SKM-1 (cell line): ENCODE measurements around the gene NFASC.

Source experiments
- DNase-seq: peaks from one replicate; lab custom pipeline; 2025; ENCODE audit not compliant: unreplicated experiment; lab: John Stamatoyannopoulos, UW

Gene NFASC

DNA sequence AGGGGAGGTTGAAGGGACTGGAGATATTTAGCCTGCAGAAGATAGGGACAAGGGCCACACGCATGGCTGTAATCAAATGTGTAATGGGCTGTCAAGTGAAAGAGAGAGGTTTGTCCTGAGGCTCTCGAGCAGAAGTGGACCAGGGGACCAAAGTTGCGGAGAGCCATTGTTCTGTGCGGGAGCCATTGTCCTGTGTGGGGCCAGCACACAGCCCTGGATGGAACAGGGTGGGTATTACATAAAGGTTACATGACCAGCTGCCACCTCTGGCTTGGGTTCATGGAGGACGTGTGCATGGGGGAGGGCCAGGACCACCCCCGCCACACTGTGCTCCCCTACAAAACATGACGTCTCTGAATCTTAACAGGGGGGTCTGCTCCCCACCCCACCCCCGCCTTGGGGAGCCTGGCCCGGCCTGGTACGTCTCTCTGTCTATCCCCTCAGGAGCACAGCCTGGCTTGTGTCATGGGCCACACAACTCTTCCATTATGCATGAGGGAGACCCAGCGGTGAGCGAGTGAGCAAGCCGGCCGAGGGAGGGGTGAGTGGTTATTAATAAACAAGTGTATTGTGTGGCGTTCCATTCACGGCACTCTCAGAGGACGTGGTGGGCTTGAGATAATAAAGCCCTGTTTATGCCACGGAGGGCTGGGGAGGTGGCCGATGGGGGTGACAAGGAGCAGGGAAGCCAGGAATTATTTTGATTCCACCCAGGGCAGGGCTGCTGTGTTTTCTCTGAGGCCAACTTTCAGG is at the start of gene NFASC:
Gene NFASC, plus strand, starts transcription at position 703 of the 753 bp plus-strand sequence. CDS start 73,454 bp downstream, outside the sequence.
- DNase-seq, result no peak

- DNase-seq, result no peak
Measured at GRCh38 chr1:204821476-204821875, 49.2 kb upstream of the NFASC start.

- no peak for DNase-seq
Measured at GRCh38 chr1:204821924-204822323, 48.7 kb upstream of the NFASC start.

- no peak for DNase-seq
Measured at GRCh38 chr1:204826970-204827369, 43.7 kb upstream of the NFASC start.

DNA sequence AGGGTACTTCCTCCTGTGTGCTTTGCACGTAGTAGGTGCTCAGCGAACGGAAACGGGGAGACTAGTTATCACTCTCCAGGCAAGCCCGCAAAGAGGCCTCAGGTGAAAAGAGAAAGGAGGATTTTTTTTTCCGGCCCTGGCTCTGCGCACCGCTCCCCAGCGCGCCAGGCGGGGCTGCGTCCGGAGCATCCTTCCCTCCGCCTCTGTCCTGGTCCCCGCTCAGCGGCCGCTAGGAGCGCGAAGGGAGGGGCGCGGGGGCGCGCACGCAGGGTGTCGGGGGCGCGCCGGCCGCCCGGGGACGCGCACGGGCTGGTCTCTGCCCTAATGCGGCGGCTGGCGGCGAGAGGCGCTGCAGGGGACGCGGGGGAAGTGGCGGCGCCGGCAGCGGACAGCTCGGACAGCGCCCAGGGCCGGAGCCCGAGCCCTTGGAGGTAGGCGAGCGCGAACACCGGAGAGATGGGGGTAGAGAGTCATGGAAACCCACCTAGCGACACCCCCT is 42.3 kb upstream of the NFASC start:
- no peak for DNase-seq

DNA sequence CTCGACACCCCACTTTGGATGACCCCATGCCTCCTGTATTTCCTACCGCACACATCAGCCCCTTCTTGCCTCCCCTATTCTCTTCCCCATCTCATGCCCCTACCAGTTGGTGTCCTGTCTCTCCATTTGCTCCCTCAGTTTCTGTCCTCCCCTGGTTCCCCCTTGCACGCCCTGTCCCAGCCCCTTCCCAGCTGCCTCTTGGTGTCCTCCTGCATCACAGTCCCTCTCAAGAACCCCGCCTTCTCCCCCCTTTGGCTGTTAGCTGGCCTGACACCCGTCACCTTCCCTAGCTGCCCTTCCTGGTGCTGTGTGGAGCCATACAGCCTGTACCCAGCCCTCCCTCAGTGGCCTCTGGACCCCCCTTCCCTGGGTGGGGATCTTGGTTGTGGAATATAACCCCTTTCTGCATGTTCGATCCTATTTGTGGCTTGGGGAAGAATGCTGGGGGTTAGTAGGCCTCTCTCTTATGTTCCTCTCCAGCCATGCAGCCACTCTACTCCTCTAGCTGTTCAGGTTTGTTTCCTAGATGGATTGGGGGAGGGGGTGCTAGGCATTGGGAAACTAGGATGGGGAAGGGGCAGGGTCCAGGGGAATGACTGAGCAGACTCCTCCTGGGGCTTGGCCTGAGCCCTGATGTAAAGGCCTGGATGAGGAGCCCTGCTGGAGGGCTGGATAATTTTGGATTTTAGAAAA is 41.4 kb upstream of the NFASC start:
- DNase-seq, result no peak

GRCh38 chr1:204830747-204831146 is 39.9 kb upstream of the NFASC start:
- DNase-seq, result no peak

DNA sequence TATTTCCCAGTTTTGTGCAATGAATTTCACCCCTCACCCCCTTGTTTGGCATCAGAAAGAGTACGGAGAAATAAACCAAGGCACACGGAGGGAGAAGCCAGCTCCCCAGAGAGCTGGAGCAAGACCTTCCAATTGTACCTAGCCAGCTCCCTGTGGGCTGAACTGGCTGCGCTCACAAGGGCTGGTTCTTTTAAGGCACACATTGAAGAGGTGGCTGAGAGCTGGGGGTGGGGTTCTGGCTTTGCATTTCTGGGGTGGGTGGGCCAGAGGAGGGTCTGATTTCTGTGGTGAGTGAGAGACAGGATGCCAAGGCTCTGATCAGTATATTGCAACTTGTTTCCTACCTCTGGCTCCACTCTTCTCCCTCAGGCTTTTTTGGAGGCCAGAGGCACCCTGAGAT is 39.5 kb upstream of the NFASC start:
- DNase-seq, result no peak

DNA sequence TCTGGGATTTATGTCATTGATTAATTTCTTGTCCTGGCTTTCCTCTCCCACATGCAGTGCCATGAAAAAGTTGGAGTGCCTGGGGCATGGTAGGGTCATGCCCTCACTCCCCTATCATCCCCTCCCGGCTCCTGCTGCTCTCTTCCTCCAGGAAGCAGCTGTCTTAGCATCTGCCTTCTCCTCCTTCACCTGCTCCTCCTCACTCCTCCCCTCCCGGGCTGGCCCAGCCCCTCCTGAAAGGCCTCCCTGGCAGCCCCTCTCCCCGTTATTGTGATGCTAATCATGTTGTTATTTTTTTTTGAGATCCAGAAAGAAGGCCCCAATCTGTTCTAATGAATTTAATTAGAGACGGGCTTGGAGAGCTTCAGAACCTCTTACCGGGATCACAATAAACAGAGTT is 36.3 kb upstream of the NFASC start:
- no peak for DNase-seq

- no peak for DNase-seq
Measured at GRCh38 chr1:204834752-204835151, 35.9 kb upstream of the NFASC start.

GRCh38 chr1:204835737-204836136 is 34.9 kb upstream of the NFASC start:
- no peak for DNase-seq

DNA sequence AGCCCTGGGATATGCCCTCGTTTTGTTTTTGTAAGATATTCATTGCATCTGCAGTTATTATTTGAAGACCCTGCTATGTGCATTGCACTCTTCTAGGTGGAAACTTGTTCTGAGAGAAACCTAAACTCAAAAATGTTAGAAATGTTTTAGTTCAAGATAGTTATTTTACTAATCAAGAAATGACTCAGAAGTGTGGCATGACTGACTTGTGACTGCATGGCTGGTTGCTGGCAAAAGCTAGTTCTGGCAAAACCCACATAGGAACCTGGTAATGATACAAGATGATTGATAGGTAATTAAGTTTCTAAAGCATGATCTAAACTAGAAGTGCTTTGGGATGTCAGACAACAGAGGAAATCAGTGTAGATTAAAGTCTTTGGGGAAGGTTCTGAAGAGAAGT is 33.8 kb upstream of the NFASC start:
- DNase-seq, result no peak

DNA sequence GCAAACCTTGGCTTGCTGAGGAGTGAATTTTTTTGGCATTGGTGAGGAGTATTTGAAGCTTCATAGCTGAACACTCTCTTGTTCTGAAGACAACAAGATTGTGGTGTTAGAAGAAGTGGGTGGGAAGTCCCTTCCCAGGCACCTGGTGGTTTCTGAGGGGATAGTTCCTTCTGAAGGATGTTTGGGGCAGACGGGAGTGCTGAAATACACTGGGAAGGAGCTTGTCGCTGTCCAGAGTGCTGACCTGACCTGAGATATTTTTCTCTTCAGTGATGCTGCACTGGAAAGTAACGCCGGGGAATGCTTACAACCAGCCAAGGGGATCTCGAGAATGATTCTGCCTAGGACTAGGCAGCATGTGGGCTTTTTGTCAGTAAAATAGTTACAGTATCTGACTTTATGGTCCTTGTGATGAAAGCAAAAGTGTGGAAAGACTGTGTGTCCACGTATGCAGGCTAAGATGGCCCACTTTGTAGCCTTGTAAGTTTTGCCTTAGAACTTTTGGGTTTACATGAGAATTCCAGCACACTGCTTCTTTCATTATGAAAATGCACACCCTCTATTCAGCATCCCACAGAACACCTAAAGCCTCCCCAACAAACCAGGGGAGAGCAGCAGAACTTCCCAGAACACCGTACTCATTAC is 33.1 kb upstream of the NFASC start:
- no peak for DNase-seq

- DNase-seq, result no peak
Measured at GRCh38 chr1:204841316-204841715, 29.3 kb upstream of the NFASC start.

- DNase-seq, result no peak
Measured at GRCh38 chr1:204841798-204842197, 28.9 kb upstream of the NFASC start.

DNA sequence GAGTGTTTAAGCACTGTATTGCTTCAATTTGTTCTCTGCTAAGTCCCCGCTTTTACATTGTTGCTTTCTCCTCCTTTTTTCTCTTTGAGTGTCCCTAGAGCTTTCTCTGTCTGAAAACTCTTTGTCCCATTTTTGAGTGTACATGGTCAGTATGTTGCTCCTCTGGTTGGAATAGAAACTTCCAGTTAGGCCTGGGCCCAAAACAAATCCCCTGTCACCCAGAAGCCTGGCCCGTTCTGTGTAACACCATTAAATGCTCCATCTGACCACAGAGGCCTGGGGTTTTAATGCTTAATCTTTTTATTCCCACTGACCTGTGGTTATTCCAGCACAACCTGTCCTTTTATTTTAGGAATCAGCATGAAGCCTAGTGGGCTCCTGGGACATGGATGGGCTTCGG is 28.3 kb upstream of the NFASC start:
- DNase-seq, result no peak

- DNase-seq, result no peak
Measured at GRCh38 chr1:204842892-204843291, 27.8 kb upstream of the NFASC start.

DNA sequence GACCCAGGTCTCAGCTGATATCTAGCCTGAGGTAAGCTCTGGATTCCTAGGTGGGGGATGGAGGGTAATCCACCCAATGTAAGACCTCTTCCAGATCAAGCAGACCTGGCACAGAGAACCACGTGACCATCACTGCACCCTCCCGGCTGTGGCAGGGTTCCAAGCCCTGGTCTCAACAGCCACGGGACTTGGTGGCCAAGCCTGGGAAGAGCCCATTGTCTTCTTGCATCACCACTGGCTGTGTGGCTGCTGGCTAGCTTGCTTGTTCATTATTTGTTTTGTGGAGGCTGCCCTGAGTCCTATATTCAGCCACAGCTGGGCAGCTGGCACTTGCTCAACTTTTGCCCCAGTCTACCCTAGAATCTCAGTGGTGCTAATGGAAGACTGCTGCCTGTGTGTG is 24.1 kb upstream of the NFASC start:
- DNase-seq, result no peak

GRCh38 chr1:204848579-204848978 is 22.1 kb upstream of the NFASC start:
- DNase-seq, result no peak

- DNase-seq, result no peak
Measured at GRCh38 chr1:204852854-204853253, 17.8 kb upstream of the NFASC start.

DNA sequence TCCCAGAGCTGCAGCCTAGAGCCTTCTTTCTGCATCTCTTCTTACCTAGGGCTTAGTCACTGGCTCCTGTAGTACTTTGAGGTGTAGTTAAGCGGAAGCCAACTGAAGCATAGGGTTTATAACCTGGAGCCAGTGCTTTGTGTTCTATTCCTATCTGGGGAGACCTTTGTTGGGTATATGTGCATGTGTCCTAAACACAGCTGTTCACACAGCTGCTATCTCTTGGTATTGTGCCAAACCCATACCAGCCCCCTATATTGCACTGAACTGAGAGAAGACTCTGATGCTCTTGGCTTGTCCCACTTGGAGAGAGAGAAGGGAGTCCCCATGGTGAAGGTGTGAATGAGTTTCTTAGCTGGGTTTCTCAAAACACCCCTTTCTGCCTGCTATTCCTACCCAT is 17.2 kb upstream of the NFASC start:
- DNase-seq, result no peak

DNA sequence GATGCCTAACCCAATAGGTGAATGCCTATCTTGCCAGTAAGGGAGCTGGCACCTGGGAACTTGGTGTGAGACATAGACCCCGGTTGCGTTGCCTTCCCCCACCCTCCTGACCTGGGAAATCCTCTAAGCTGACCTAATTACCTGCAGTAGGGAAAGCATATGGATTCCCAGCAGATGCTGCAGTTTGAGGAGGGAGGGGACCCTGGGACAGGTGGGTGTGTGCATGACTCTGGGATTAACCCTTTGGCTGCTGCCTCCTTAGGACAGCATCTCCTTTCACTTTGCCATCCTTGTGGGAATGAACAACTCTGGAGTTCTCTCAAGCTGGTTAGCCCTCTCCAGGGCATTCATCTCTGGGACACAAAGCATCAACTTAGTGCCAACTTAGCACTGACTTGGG is 16.4 kb upstream of the NFASC start:
- no peak for DNase-seq
